Stimulated activated memory B cell treated with anti-CD40 and anti-IgM and Interleukin-4, amounts not matched to agents 10 μg/mL and 1 μg/mL and 100 μg/mL, for 72 hours (primary cell): ENCODE measurements around the gene RARRES2.
A peak's percentile ranks its signal among the peaks of the same experiment; 100 is the strongest.

Experiments used
- ATAC-seq: fragments of 150-1000 bp; cut with Tn5 transposase; 2 replicates; pipeline ENCODE4 v1.10.0; 2021
- H3K27ac Mint-ChIP-seq: one replicate; pipeline ENCODE4 v1.8.0; 2022; ENCODE audit warnings: mild to moderate bottlenecking, mixed read lengths
- H3K27me3 Mint-ChIP-seq: one replicate; pipeline ENCODE4 v1.8.0; 2022; ENCODE audit warnings: mixed read lengths
- H3K36me3 Mint-ChIP-seq: one replicate; pipeline ENCODE4 v1.8.0; 2022; ENCODE audit warnings: mixed read lengths
- H3K4me1 Mint-ChIP-seq: one replicate; pipeline ENCODE4 v1.8.0; 2022; ENCODE audit warnings: mixed read lengths
- H3K4me3 Mint-ChIP-seq: one replicate; pipeline ENCODE4 v1.8.0; 2022; ENCODE audit warnings: mild to moderate bottlenecking, moderate library complexity, mixed read lengths
- H3K9me3 Mint-ChIP-seq: one replicate; pipeline ENCODE4 v1.8.0; 2022; ENCODE audit warnings: mixed read lengths

The RARRES2 gene

DNA sequence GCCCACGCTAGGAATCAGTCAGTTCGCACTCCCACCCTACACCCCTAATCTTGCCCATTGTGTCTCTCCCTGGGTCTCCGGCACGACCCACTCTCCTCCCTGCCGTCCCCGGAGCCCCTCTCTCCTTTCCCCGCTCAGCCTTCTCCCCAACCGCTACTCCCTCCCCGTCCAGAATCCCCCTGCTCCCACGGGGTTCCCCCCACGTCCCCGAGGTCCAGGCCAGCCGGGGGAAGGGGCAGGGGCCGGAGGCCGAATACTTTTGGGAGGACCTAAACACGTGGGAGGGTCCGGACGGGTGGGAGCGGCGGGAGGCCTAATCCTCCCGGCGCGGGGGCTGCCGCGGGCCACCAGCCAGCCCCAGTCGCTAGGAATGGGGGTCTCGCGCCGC, 560 bp downstream of the RARRES2 start:
- H3K9me3 Mint-ChIP-seq, result peaks cover 4% of the 10 kb centered on the region
- peak; percentile 1 for ATAC-seq
- H3K27me3 Mint-ChIP-seq, result peaks cover 64% of the 10 kb centered on the region
- peak overlapping the region; percentile 18 for H3K27ac Mint-ChIP-seq
- H3K4me3 Mint-ChIP-seq, result peak overlapping the region; percentile 73
- H3K4me1 Mint-ChIP-seq, result peaks cover 34% of the 10 kb centered on the region
- H3K36me3 Mint-ChIP-seq, result peaks cover 45% of the 10 kb centered on the region

DNA sequence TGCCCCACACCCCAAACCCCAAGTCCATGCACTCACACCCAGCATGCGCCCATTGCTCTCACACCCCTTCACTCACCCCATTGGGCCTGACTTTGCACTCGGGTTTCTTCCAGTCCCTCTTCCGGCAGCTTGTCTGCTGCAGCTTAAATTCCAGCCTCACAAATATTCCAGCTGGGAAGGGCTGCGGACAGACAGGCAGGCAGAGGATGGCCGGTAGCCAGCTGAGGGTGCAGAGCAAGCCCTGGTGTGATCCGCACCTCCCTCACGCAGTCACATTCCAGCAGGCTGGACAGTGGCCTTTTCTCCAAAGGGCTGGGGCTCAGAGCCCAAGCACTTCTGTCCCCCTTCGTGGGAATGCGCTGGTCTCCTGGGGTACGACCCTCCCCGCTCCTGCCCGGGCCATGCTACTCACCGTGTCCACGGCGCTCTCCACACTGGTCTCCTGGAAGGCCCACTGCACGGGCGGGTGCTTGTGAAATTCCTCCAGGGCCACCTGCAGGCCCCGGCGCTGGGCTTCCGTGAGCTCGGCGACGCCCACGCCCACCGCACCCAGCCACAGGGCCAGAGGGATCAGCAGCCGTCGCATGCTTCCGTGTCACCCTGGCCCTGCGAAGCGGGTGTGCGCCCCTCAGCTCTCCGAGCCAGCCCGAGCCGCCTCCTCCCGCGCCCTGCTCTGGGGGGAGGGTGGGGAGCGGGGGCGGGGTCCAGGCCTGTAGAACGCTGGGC, 1.2 kb downstream of the RARRES2 start:
- Mint-ChIP-seq H3K27me3 (peaks cover 62% of the 10 kb centered on the region), H3K4me1 (peaks cover 34% of the 10 kb centered on the region), H3K9me3 (peaks cover 4% of the 10 kb centered on the region), H3K4me3 (peak overlapping the region; percentile 57), H3K36me3 (peaks cover 45% of the 10 kb centered on the region), H3K27ac (peak overlapping the region; percentile 18)
- ATAC-seq, result peak; percentile 57

DNA sequence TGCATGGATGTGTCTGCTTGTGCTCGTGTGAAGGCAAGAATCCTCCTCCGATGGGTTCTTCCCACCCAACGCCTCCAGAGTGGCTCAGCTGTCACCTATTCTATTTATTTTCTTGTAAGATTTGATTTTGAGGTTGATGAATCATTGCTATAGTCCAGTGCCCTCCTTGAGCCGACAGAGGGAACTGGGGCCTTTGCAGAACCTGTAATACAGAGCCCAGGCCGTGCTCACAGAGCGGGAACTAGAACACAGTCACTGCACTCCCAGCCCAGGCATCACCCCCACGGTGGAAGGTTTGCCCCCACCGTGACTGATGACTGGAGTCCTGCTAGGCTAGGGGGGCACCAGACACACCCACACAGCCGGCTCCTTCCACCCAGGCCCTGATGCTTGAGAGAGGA, 2.0 kb downstream of the RARRES2 start:
- Mint-ChIP-seq H3K4me3 (peak overlapping the region; percentile 57), H3K9me3 (peaks cover 4% of the 10 kb centered on the region), H3K27ac (peak overlapping the region; percentile 18), H3K27me3 (peaks cover 62% of the 10 kb centered on the region), H3K4me1 (peaks cover 34% of the 10 kb centered on the region), H3K36me3 (peaks cover 45% of the 10 kb centered on the region)
- ATAC-seq, result peak; percentile 77

DNA sequence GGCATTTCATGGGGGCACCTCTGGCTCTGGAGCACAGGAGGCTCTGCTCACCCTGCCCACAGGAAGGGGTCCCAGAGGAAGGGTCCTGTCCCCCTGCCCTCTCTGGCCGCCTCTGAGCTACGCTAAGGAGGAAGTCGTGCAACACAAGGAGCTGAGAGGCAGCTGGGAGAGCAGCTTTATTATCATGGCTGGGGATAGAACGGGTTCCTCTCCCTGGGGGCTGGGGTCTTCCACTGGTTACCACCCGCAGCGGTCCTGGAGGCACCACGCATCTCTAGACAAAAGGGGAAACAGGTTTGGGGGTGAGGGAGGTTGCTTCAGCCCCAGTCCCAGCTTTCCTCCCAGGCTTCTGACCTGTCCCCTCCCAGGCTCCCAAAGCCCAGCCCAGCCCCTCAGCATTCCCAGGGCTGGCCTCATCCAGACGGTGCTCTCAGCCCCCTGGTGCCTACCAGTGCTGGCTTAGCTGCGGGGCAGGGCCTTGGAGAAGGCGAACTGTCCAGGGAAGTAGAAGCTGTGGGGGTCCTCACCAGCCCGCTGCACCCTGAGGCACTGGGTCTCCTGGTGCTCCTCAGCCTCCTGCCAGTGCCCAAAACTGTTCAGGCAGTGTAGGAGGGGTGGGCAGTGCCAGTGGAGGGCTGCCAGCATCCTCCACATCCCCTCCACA, 3.1 kb downstream of the RARRES2 start:
- Mint-ChIP-seq H3K27me3 (peaks cover 56% of the 10 kb centered on the region), H3K27ac (no peak overlapping the region), H3K4me1 (peaks cover 34% of the 10 kb centered on the region), H3K4me3 (no peak overlapping the region), H3K9me3 (peaks cover under 1% of the 10 kb centered on the region), H3K36me3 (peaks cover 39% of the 10 kb centered on the region)
- ATAC-seq, result no peak

DNA sequence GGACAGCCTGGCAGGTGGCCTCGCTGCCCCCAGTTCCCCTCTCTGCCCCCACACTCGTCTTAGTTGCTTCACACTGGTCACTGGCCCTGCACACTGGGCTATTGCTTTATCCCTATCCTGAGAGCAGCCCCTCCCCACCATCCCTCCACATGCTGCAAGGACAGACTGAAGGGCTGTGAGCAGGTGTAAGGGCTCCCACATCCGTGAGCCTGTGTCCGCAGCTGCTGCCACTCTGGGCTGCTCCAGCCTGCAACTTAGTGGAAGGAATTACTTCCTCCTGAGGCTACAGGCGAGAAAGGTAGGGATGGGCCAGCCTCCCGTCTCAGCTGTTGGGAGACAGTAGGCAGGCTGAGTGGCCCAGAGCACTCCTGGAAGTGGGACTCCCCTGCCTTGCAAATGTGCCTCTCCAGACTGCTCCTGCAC, 3.8 kb downstream of the RARRES2 start:
- ATAC-seq, result no peak
- Mint-ChIP-seq H3K9me3 (no peaks in the 10 kb centered on the region), H3K27ac (no peak overlapping the region), H3K4me1 (peaks cover 34% of the 10 kb centered on the region), H3K27me3 (peaks cover 50% of the 10 kb centered on the region), H3K36me3 (peaks cover 37% of the 10 kb centered on the region), H3K4me3 (no peak overlapping the region)

DNA sequence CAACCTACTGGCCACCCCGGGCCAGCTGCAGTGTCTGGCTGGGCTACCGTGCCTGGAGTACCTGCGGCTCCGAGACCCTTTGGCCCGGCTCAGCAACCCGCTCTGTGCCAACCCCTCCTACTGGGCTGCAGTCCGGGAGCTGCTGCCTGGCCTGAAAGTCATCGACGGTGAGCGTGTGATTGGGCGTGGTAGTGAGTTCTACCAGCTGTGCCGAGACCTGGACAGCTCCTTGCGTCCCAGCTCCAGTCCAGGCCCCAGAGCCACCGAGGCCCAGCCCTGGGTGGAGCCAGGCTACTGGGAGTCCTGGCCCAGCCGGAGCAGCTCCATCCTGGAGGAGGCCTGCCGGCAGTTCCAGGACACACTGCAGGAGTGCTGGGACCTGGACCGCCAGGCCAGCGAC, 4.2 kb downstream of the RARRES2 start:
- H3K27ac Mint-ChIP-seq, result no peak overlapping the region
- peaks cover 34% of the 10 kb centered on the region for H3K4me1 Mint-ChIP-seq
- ATAC-seq, result no peak
- H3K4me3 Mint-ChIP-seq, result no peak overlapping the region
- peaks cover 46% of the 10 kb centered on the region for H3K27me3 Mint-ChIP-seq
- H3K36me3 Mint-ChIP-seq, result peaks cover 38% of the 10 kb centered on the region
- H3K9me3 Mint-ChIP-seq, result no peaks in the 10 kb centered on the region

DNA sequence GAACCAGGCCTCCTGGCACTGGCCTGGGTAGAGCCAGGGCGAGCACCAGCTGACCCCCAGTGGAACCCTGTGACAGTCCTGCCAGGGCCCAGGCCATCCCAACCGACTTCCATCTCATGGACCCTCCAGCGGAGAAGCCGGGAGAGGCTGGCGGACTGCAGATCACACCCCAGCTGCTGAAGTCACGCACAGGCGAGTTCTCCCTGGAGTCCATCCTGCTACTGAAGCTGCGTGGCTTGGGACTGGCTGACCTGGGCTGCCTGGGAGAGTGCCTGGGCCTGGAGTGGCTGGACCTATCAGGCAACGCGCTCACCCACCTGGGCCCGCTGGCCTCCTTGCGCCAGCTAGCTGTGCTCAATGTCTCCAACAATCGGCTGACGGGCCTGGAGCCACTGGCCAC, 4.7 kb downstream of the RARRES2 start:
- no peak for ATAC-seq
- Mint-ChIP-seq H3K4me1 (peaks cover 34% of the 10 kb centered on the region), H3K27ac (no peak overlapping the region), H3K36me3 (peaks cover 38% of the 10 kb centered on the region), H3K9me3 (no peaks in the 10 kb centered on the region), H3K4me3 (no peak overlapping the region), H3K27me3 (peaks cover 42% of the 10 kb centered on the region)

DNA sequence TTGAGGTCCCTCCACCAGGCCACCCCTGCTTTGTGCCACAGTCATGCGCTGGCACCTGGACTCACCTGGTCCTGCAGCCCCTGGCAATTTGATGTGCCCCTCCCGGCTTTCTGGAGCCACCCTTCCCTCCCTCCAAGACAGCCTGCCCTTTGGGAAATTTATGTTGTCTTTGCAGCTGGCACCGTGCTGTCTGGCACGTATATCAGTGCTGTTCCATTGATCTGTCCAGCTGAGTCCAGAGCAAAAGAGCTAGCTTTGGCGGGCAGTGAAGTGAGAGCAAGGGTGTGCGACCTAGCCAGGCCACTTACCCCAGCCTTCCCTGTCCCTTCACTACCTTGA, 5.7 kb downstream of the RARRES2 start:
- no peak overlapping the region for H3K27ac Mint-ChIP-seq
- no peaks in the 10 kb centered on the region for H3K9me3 Mint-ChIP-seq
- no peak for ATAC-seq
- peaks cover 46% of the 10 kb centered on the region for H3K36me3 Mint-ChIP-seq
- peaks cover 32% of the 10 kb centered on the region for H3K27me3 Mint-ChIP-seq
- no peak overlapping the region for H3K4me3 Mint-ChIP-seq
- H3K4me1 Mint-ChIP-seq, result peaks cover 26% of the 10 kb centered on the region

DNA sequence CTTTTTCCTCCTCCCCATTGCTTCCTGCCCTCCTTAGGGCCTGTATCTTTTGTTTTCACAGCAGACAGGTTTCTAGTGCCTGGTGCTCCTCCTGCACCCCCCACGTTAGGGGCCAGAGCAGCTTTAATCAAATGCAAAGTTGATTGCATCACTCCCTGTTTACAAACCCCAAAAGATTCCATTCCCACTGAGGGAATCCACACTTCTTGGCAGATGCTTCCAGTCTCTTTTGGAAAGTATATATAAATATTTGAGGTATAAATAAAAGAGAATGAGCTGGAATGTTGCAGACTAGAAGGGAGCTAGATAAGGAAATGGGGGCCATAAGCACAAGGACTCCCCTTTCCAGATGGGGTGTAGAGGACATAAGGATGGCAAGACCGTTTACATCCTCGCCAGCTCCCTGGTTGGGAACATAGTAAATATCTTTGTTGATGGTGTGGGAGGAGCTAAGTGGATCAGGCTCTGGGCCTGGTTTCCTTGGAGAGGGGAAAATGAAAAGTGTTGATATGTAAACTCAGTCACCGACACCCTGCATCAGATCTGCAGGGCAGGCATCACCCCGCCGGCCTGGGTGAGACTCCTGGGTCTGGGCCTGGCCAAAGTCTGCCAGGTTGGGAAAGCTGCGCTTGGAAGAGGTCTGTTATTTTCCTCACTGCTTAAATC, 6.2 kb downstream of the RARRES2 start:
- no peak overlapping the region for H3K27ac Mint-ChIP-seq
- peaks cover 44% of the 10 kb centered on the region for H3K36me3 Mint-ChIP-seq
- ATAC-seq, result no peak
- peaks cover 27% of the 10 kb centered on the region for H3K27me3 Mint-ChIP-seq
- H3K9me3 Mint-ChIP-seq, result no peaks in the 10 kb centered on the region
- H3K4me3 Mint-ChIP-seq, result no peak overlapping the region
- peaks cover 21% of the 10 kb centered on the region for H3K4me1 Mint-ChIP-seq

DNA sequence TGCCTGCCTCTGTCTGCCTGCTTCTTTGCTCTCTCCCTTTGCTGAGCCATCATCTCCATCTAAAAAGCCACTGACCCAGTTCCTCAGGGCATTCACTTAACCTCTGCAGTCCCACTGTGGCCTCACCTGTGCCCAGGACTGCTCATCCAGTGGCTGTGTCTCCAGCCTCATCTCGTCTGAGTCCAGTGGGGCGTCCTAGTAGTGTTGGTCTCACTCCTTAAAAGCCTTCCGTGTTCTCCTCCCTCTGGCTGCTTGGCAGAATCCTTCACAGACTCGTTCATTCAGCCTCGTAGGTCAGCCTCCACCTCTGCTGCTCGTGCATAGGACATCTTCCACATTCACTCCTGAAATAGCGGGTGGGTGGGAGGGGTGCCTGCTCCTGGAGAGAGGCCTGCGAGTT, 7.3 kb downstream of the RARRES2 start:
- Mint-ChIP-seq H3K4me3 (no peak overlapping the region), H3K9me3 (no peaks in the 10 kb centered on the region), H3K36me3 (peaks cover 42% of the 10 kb centered on the region), H3K27me3 (peaks cover 15% of the 10 kb centered on the region), H3K4me1 (peaks cover 10% of the 10 kb centered on the region), H3K27ac (no peak overlapping the region)
- no peak for ATAC-seq

DNA sequence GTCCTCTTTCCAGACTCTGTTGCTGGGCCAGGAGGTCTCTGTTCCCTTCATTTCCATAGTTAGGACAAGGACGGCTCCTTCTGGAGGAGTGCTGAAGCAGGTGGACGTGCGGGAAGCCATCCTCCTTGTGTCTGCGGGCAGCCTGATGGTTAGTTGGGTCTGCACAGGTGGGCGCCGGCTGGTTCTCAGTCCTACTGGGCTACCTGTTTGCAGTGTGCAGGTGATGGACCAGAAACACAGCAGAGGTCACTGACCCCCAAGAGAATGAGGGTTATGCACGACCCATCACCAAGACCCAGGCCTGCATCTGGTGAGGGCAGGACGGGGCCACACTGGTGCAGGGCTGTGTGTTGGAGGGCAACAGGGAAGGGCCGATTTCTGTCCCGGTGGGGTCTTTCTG, 7.8 kb downstream of the RARRES2 start:
- H3K27ac Mint-ChIP-seq, result no peak overlapping the region
- H3K9me3 Mint-ChIP-seq, result no peaks in the 10 kb centered on the region
- peaks cover 11% of the 10 kb centered on the region for H3K27me3 Mint-ChIP-seq
- no peak for ATAC-seq
- H3K36me3 Mint-ChIP-seq, result peaks cover 42% of the 10 kb centered on the region
- no peak overlapping the region for H3K4me3 Mint-ChIP-seq
- H3K4me1 Mint-ChIP-seq, result peaks cover 6% of the 10 kb centered on the region

DNA sequence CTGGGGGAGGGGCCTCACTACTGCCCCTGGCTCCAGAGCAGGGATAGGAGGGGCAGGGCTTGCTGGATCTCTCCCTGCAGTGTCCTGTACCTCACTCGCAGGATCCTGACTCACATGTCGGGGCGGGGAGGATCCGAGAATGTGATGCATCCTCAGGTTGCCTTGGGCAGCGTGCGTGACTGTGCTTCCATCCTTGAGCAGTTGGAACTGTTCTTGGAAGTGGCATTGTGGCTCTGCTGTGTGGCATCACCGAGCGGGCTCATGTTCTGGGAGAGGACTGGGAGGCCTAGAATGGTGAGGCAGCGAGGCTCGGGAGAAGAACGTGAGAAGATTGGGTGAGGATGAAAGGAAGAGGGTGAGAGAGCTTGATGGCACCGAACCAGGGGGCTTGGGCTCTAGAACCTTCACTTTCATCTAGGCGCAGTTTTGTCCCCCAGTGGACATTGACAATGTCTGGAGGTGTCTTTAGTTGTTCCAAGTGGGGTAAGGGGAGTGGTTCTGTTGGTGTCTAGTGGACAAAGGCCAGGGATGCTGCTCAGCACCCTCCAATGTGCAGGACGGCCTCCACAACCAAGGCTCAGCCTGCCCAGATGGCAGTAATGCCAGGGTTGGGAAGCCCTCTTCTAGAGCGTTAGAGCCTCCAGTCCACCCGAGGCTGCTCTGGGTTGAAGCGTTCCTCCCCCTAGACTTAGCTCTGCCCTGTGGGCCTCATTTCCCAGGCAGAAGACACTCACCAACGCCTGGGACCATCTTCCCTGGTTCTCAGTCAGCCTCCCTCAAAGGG, 8.4 kb downstream of the RARRES2 start:
- Mint-ChIP-seq H3K4me3 (no peak overlapping the region), H3K4me1 (peaks cover 3% of the 10 kb centered on the region), H3K9me3 (no peaks in the 10 kb centered on the region), H3K36me3 (peaks cover 42% of the 10 kb centered on the region), H3K27ac (no peak overlapping the region), H3K27me3 (peaks cover 6% of the 10 kb centered on the region)
- ATAC-seq, result no peak

DNA sequence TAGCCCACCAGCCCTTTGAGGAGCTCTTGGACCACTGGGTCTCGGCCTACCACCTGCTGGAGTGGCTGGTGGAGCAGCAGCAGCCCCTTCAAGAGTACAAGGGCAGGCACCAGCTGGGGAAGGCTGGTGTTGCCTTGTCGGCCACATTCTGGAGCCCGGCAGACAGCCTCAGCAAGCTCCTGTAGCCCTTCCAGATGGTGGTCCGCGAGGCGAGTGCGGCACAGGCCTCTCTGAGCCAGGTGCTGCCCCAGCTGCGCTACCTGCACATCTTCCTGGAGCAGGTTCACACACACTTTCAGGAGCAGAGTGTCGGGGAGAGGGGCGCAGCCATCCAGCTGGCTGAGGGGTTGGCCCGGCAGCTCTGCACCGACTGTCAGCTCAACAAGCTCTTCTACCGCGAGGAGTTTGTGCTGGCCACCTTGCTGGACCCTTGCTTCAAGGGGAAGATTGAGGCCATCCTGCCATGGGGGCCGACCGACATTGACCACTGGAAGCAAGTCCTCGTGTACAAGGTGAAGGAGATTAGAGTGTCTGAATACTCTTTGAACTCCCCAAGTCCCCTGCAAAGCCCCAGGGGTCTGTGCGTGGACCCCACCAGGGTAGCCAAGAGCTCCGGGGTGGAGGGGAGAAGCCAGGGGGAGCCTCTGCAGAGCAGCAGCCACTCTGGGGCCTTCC, 11.1 kb downstream of the RARRES2 start:
- ATAC-seq, result no peak
- Mint-ChIP-seq H3K27ac (no peak overlapping the region), H3K27me3 (no peaks in the 10 kb centered on the region), H3K4me3 (no peak overlapping the region), H3K4me1 (peaks cover 8% of the 10 kb centered on the region), H3K9me3 (no peaks in the 10 kb centered on the region), H3K36me3 (peaks cover 46% of the 10 kb centered on the region)

DNA sequence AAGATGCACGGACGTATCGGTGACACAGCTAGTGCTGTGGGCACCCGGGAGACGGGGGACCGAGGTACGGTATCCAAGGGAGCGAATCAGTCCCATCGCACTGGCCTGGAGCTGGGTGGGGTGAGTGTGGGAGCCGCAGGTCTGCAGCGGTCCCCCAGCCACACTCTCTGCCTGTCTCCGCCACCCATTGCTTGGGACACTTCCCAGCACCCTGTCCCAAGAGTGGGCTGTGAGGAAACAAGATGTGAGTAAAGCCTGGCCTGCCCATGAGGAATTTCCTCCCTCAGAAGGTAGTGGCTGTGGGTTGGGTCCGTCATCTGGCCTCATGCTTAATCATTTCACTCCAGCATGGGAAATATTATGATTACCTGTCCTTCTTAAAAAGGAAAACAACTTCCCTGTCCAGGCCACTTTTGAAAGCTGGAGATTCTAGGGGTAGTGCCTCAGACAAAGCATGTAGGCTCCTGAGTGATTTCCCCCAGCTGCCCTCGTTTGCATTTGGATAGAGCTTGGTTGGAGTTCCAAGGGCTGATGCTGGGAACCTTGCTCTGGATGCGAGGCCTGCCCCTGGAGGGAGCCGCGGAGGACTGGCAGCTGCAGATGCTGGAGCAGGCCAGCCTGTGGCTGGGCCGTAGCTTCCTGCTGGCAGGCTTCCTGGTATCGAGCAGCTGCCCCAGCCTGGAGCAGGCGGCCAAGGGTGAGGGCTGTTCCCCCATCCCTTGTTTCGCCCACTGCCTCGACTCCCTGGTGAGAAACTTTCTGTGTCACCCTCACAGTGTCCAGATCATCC, 11.9 kb downstream of the RARRES2 start:
- Mint-ChIP-seq H3K27me3 (no peaks in the 10 kb centered on the region), H3K27ac (no peak overlapping the region), H3K9me3 (no peaks in the 10 kb centered on the region), H3K4me3 (no peak overlapping the region), H3K4me1 (peaks cover 16% of the 10 kb centered on the region), H3K36me3 (peaks cover 54% of the 10 kb centered on the region)
- ATAC-seq, result no peak
